T47D (cell line): Measurements from ENCODE around the gene RAG2.

ENCODE experiments used
- DNase-seq, 2 experiments: peaks; one replicate each; pipeline versions ENCODE4 v3.0.0 to v3.0.0-alpha.2; 2011 to 2012; ENCODE audit warnings: low read depth in 1 of 2, low spot score in 1 of 2
- JUND ChIP-seq: IDR thresholded peaks from 2 replicates; pipeline ENCODE4 v1.6.1; 2012; ENCODE audit warnings: low read depth
- in situ Hi-C: cut with HindIII; loops from 2 replicates; pipeline ENCODE4 v1.10.0; 2016; ENCODE audit warnings: low sequenced_read_pairs, low pct_unique_long_range_greater_than_20kb

RAG2 gene

GRCh38 chr11:36598051-36598450 is at the start of gene RAG2:
TSS of gene RAG2 (minus strand) at chr11:36598236. CDS start at chr11:36594168, 4,068 bp downstream.
- in situ Hi-C loops: no loop called here
- no peak for DNase-seq
- TF ChIP-seq JUND: no peak

GRCh38 chr11:36638556-36638955 is 40.5 kb upstream of the RAG2 start:
- in situ Hi-C loops: no loop called here
- DNase-seq: peak; percentile 55 to 88
- peak; percentile 98 for TF ChIP-seq JUND

- DNase-seq: no peak
- TF ChIP-seq JUND: no peak
- in situ Hi-C loops: no loop called here
Observed at GRCh38 chr11:36635066-36635862, 37.2 kb upstream of the RAG2 start.

- in situ Hi-C loops: no loop called here
- TF ChIP-seq JUND: no peak
- DNase-seq: no peak
Observed at GRCh38 chr11:36631774-36632173, 33.7 kb upstream of the RAG2 start.

GRCh38 chr11:36628765-36629244 is 30.8 kb upstream of the RAG2 start:
- no peak for TF ChIP-seq JUND
- DNase-seq: no peak
- in situ Hi-C loops: no loop called here

GRCh38 chr11:36628141-36628540 is 30.1 kb upstream of the RAG2 start:
- no peak for DNase-seq
- in situ Hi-C loops: no loop called here
- no peak for TF ChIP-seq JUND

GRCh38 chr11:36627471-36627870 is 29.4 kb upstream of the RAG2 start:
- no peak for DNase-seq
- no peak for TF ChIP-seq JUND
- in situ Hi-C loops: no loop called here

- DNase-seq: no peak
- no peak for TF ChIP-seq JUND
- in situ Hi-C loops: no loop called here
Observed at GRCh38 chr11:36627006-36627405, 29.0 kb upstream of the RAG2 start.

- in situ Hi-C loops: no loop called here
- TF ChIP-seq JUND: no peak
Observed at GRCh38 chr11:36623494-36623893, 25.5 kb upstream of the RAG2 start.

GRCh38 chr11:36622431-36623136 is 24.5 kb upstream of the RAG2 start:
- TF ChIP-seq JUND: no peak
- peak; percentile 51 to 76 for DNase-seq
- in situ Hi-C loops: no loop called here

More at GRCh38 chr11:36623494-36623893, 25.5 kb upstream of the RAG2 start:
- no peak for DNase-seq

GRCh38 chr11:36620246-36620645 is 22.2 kb upstream of the RAG2 start:
- in situ Hi-C loops: no loop called here
- DNase-seq: no peak

GRCh38 chr11:36619502-36619901 is 21.5 kb upstream of the RAG2 start:
- TF ChIP-seq JUND: no peak
- no peak for DNase-seq
- in situ Hi-C loops: no loop called here

More at GRCh38 chr11:36620246-36620645, 22.2 kb upstream of the RAG2 start:
- TF ChIP-seq JUND: no peak
